ENCODE results near the gene AKR1E2.
"Not testable (repeated sequence)": the region's sequence is repeated elsewhere in the genome, so short reads cannot be mapped to it uniquely, and the experiment has no call there.

Gene AKR1E2

GRCh38 chr10:4815646-4816180 lies 10.3 kb upstream of the AKR1E2 start:
- DNase-seq: not testable (repeated sequence)

- no peak for DNase-seq
Observed at GRCh38 chr10:4816966-4817365, 9.0 kb upstream of the AKR1E2 start.

- no peak for DNase-seq
Observed at GRCh38 chr10:4819067-4819466, 6.9 kb upstream of the AKR1E2 start.

- no peak for DNase-seq
Observed at GRCh38 chr10:4819707-4820106, 6.3 kb upstream of the AKR1E2 start.

GRCh38 chr10:4820804-4821401 lies 5.1 kb upstream of the AKR1E2 start:
- DNase-seq: no peak

- DNase-seq: no peak
Observed at GRCh38 chr10:4822208-4822607, 3.8 kb upstream of the AKR1E2 start.

- DNase-seq: no peak
Observed at GRCh38 chr10:4824791-4825310, 1.2 kb upstream of the AKR1E2 start.

- no peak for DNase-seq
Observed at GRCh38 chr10:4825456-4825867, 545 bp upstream of the AKR1E2 start.

GRCh38 chr10:4826792-4827324 lies 851 bp downstream of the AKR1E2 start:
- no peak for DNase-seq

GRCh38 chr10:4828005-4828404 lies 2.0 kb downstream of the AKR1E2 start:
- no peak for DNase-seq

- DNase-seq: no peak
Observed at GRCh38 chr10:4830551-4830950, 4.5 kb downstream of the AKR1E2 start.

- DNase-seq: no peak
Observed at GRCh38 chr10:4831091-4831490, 5.1 kb downstream of the AKR1E2 start.

GRCh38 chr10:4833286-4833685 lies 7.3 kb downstream of the AKR1E2 start:
- no peak for DNase-seq

- no peak for DNase-seq
Observed at GRCh38 chr10:4834898-4835405, 8.9 kb downstream of the AKR1E2 start.

- DNase-seq: no peak
Observed at GRCh38 chr10:4835494-4835918, 9.5 kb downstream of the AKR1E2 start.

- DNase-seq: no peak
Observed at GRCh38 chr10:4836416-4836969, 10.5 kb downstream of the AKR1E2 start.

- no peak for DNase-seq
Observed at GRCh38 chr10:4837551-4837950, 11.5 kb downstream of the AKR1E2 start.

GRCh38 chr10:4838743-4839142 lies 12.7 kb downstream of the AKR1E2 start:
- no peak for DNase-seq

- no peak for DNase-seq
Observed at GRCh38 chr10:4839353-4839752, 13.3 kb downstream of the AKR1E2 start.

- DNase-seq: no peak
Observed at GRCh38 chr10:4840151-4840550, 14.1 kb downstream of the AKR1E2 start.

- no peak for DNase-seq
Observed at GRCh38 chr10:4843525-4844180, 17.6 kb downstream of the AKR1E2 start.

GRCh38 chr10:4844864-4845263 lies 18.9 kb downstream of the AKR1E2 start:
- no peak for DNase-seq

- no peak for DNase-seq
Observed at GRCh38 chr10:4845766-4846165, 19.8 kb downstream of the AKR1E2 start.

- no peak for DNase-seq
Observed at GRCh38 chr10:4846775-4847174, 20.8 kb downstream of the AKR1E2 start.
